GM19467 (cell line): ENCODE measurements around the gene NDUFS8.

Experiments used
- ATAC-seq: cut with Tn5 transposase; IDR thresholded peaks from one replicate; pipeline ENCODE4 v1.9.1; 2021; ENCODE audit warnings: mild to moderate bottlenecking, moderate library complexity; ENCODE audit not compliant: unreplicated experiment

The NDUFS8 gene

GRCh38 chr11:68047437-68048290 lies 17.2 kb downstream of the NDUFS8 start:
- ATAC-seq, result no peak

GRCh38 chr11:68048681-68049508 lies 18.4 kb downstream of the NDUFS8 start:
- ATAC-seq, result no peak

DNA sequence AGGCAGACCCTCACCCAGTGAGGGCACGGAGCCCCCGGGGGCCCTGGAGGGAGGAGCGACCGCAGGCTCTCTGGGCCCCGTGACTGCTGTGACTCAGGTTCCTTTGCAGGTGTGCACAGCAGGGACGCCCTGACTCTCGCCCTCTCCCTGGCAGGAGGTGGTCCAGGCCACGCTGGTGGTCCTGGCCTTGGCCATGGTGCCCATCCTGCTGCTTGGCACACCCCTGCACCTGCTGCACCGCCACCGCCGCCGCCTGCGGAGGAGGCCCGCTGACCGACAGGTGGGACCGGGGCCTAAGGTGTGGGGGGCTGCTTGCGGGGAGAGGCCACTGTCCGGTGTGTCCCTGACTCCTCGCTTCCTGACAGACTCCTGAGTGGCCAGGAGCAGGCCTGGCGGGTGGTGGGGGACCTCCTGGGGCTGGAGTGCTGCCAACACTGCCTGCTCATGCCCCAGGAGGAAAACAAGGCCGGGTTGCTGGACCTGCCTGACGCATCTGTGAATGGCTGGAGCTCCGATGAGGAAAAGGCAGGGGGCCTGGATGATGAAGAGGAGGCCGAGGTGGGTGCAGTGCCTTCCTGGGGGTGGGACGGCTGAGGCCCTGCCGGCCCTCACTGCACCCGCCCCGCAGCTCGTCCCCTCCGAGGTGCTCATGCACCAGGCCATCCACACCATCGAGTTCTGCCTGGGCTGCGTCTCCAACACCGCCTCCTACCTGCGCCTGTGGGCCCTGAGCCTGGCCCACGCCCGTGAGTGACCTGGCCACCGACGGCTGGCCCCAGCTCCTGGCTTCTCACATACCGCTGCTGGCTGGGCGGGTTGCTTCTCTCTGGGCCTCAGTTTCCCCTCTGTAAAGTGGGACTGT lies 19.3 kb downstream of the NDUFS8 start:
- no peak for ATAC-seq

DNA sequence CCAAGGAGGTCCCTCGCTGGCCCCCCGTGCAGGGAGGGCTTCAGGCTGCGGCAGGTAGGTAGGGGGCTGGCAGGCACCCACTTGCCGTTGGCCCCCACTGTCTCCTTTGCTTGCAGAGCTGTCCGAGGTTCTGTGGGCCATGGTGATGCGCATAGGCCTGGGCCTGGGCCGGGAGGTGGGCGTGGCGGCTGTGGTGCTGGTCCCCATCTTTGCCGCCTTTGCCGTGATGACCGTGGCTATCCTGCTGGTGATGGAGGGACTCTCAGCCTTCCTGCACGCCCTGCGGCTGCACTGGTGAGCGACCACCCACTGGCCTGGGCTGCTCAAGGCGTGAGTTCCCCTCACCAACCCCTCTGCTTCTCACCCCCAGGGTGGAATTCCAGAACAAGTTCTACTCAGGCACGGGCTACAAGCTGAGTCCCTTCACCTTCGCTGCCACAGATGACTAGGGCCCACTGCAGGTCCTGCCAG lies 19.9 kb downstream of the NDUFS8 start:
- ATAC-seq, result no peak

DNA sequence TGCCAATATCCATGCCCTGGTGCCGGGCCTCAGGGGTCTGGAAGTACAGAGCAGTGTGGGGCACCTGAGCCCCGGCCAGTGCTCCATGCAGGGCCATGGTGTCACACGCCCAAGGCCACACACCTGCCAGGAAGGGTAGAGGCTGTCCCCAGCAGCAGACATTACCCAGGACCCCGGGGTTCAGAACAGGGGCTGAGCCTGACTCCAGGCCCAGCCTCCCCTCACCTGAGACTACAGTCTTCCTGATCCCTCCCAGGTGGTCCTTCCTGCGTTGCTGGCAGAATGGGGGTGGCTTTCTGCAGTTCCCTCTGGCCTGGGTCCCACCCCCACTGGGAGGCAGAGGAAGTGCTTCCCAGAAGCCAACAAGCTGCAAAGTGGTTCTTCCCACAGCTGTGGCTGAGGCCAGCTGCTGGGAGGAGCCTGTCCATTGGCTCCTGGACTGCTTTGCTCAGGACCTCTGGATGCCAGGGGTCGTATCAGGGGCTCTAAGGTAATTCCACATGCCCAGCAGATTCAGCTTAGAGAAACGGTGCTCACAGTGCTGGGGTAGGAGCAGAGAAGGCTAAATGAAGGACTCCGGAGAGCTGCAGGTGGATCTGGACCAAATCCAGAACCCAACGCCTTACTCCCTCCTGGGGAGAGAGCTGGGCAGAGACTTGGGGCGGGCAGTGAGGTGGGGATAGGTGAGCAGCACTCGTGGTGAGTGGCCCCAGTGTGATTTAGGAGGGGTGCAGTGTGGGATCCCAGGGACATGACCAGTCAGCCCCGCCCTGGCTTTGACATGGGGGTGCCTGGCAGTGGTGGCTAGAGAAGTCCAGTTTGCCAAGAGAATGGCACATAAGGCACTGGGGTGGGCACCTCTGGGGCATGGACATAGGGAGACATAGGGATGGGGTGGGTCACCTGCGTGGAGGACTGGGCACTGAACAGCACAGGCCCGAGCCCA lies 21.0 kb downstream of the NDUFS8 start:
- no peak for ATAC-seq

- no peak for ATAC-seq
These were observed 21.8 kb downstream of the NDUFS8 start for GRCh38 chr11:68052137-68052873.

GRCh38 chr11:68053117-68053516 lies 22.6 kb downstream of the NDUFS8 start:
- ATAC-seq, result no peak

- ATAC-seq, result no peak
These were observed 23.7 kb downstream of the NDUFS8 start for GRCh38 chr11:68053981-68054812.

GRCh38 chr11:68056317-68057285 lies 26.1 kb downstream of the NDUFS8 start:
- ATAC-seq, result no peak

- ATAC-seq, result no peak
These were observed 27.3 kb downstream of the NDUFS8 start for GRCh38 chr11:68057807-68058206.

- ATAC-seq, result no peak
These were observed 31.0 kb downstream of the NDUFS8 start for GRCh38 chr11:68061508-68061907.

DNA sequence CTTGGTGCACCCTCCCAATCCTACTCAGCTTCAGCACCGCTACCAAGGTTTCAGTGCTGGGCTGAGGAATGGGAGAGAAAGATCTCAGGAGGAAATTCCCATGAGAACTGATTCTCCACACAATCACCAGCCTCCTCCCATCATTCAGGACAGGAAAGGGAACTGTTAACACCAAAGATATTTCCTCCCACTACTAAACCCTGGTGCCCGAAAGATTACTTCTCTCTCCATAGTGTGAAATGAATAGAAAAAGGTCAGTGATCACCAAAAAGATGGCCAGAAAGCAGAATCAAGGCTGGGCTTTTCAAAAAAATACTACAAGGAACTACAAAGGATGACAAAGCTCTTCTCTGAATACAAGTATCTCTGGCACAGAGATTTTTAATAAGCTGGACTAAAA lies 34.4 kb downstream of the NDUFS8 start:
- ATAC-seq, result no peak

GRCh38 chr11:68065841-68066240 lies 35.4 kb downstream of the NDUFS8 start:
- ATAC-seq, result no peak

- no peak for ATAC-seq
These were observed 36.3 kb downstream of the NDUFS8 start for GRCh38 chr11:68066742-68067141.

- ATAC-seq, result no peak
These were observed 37.5 kb downstream of the NDUFS8 start for GRCh38 chr11:68067991-68068390.

DNA sequence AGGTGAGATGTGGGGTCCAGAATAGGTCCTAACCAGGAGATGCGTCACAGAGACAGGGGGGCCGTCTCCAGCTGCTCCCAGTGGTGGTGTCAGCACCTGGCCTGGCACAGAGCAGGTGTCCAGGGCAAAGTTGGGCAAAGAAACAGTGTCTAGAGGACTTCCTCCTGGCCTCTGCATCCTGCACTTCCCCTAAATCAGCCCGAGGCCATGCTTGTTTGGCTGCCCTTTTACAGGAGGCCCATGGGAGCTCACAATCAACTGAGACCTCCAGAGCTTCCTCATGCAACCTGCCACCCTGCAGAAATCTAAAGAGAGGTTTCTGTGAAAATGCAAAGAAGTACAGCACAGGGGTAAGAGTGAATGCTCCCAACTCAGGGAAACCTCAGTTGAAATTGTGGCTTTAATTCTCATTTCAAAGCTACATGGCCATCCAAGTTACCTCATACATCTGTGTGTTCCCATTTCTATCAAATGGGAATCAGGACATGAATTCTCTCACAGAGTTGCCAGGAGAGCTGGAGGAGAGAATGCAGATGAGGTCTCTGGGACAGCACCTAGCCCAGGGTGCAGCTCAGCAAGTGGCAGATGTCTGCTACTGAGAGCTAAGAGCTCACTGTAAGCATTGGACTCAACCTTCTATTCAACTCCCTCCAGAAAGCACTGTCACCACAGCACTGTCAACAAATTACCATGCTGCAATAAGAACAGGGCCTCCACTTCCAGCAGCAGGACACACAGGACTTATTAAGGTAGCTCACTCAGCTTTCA lies 41.0 kb downstream of the NDUFS8 start:
- ATAC-seq, result no peak
